22Rv1 (cell line): ENCODE measurements around the gene ADCYAP1R1.

Experiments
- H3K27ac ChIP-seq: fragments of 450-650 bp; 2 replicates; pipeline ENCODE4 v1.5.1; 2017
- CTCF ChIP-seq: fragments of 450-650 bp; IDR thresholded peaks from 2 replicates; pipeline ENCODE4 v1.5.1; 2017; ENCODE audit warnings: mild to moderate bottlenecking
- ZFX ChIP-seq: fragments of 450-650 bp; IDR thresholded peaks from 2 replicates; pipeline ENCODE4 v1.6.1; 2017; ENCODE audit warnings: antibody characterized with exemption, borderline replicate concordance

Gene ADCYAP1R1

GRCh38 chr7:31096877-31097258, 44.8 kb downstream of the ADCYAP1R1 start:
- no peak overlapping the region for H3K27ac ChIP-seq
- TF ChIP-seq CTCF (no peak), ZFX (no peak)

GRCh38 chr7:31098642-31099360, 46.7 kb downstream of the ADCYAP1R1 start:
- TF ChIP-seq CTCF = no peak
- no peak for TF ChIP-seq ZFX
- H3K27ac ChIP-seq = no peak overlapping the region

- no peak overlapping the region for H3K27ac ChIP-seq
- TF ChIP-seq ZFX (no peak), CTCF (no peak)
Measured at GRCh38 chr7:31099451-31100444, 47.6 kb downstream of the ADCYAP1R1 start.

GRCh38 chr7:31100445-31100844, 48.3 kb downstream of the ADCYAP1R1 start:
- H3K27ac ChIP-seq = no peak overlapping the region
- no peak for TF ChIP-seq ZFX
- TF ChIP-seq CTCF = no peak

GRCh38 chr7:31100871-31101270, 48.8 kb downstream of the ADCYAP1R1 start:
- no peak for TF ChIP-seq ZFX
- TF ChIP-seq CTCF = no peak
- no peak overlapping the region for H3K27ac ChIP-seq

- no peak overlapping the region for H3K27ac ChIP-seq
- no peak for TF ChIP-seq CTCF
- no peak for TF ChIP-seq ZFX
Measured at GRCh38 chr7:31101544-31101943, 49.4 kb downstream of the ADCYAP1R1 start.
